GM18520 (cell line): ENCODE results near the gene PHF5A.
A peak's percentile ranks its signal among the peaks of the same experiment; 100 is the strongest.
"Not testable (repeated sequence)": the region's sequence is repeated elsewhere in the genome, so short reads cannot be mapped to it uniquely, and the experiment has no call there.

ENCODE experiments used
- ATAC-seq: cut with Tn5 transposase; IDR thresholded peaks from one replicate; pipeline ENCODE4 v1.9.1; 2021; ENCODE audit not compliant: unreplicated experiment

PHF5A gene

DNA sequence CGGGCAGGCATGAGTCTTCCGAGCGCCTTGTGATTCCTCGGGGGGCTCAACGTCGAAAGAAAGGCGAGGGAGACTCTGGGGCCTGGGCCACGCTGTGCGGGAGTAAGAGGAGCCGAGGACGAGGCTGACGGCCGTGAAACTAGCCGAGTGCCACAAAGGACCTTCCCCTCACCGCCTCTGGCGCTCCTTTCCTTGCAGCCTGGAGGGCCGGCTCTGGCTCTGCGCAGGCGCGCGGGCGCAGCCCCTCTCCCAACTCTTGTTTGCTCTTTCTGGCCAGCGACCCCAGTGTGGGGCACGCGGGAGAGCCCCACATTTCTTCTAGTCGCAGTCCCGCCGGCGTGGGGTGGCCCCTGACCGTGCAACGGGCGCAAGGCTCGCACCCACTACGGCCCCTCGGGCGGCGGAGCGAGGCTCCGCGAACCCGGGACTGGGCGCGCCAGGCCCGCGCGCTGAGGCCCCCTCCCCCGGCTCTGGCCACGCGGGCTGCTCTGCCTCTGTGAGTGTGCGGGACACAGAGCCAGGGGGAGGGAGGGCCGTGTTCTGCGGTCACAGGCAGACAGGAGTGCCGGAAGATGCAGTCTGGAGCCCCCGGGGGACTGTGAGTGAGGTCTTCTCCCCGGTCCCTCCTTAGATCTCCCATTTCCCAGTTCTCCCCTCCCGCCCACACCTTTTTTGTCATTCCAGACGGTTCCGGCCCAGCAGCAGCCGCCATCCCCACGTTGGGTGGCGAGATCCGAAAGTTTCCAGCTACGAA, 20.9 kb downstream of the PHF5A start:
- ATAC-seq = no peak

DNA sequence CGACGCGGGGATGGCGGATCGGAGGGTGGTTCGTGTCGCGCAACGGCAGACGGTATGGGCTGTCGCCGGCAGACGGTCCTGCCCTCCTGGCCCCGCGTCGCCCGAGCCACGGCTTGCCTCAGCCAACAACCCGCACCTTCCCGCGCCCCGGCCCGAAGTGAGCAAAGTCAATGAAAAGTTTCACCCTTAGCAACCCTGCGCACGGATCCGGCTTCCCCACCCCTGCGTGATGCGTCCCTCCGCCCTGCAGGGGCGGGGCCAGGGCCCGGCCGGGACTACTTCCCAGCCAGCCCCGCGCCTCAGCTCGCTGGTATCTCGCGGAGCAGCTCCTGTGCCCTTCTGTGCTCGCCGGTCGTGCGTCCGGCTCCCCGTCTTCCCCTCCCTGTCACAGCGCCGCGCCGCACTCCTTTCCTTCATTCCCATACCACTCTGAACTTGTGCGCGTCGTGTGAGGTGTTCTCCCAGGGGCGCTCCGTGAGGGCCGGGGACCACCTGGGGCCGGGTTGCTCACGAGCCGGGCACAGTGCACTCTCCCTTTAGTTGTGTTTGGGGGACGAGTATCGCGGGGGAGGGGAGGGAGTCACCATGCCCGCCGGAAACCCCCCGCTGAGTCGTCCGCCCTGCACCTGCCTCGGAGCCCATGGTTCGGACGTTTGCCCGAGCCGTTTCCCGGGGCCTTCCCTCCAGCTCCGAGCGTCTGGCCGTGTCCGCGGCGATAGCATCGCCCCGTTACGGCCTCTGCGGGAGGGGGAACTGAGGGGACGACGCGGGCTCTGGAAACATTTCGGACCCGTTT, 21.7 kb downstream of the PHF5A start, which contains the start of gene TOB2:
TSS of gene TOB2 (minus strand) at position 163 of the 796 bp plus-strand sequence. CDS start 9,456 bp downstream, outside the sequence.
- peak; percentile 46 for ATAC-seq

DNA sequence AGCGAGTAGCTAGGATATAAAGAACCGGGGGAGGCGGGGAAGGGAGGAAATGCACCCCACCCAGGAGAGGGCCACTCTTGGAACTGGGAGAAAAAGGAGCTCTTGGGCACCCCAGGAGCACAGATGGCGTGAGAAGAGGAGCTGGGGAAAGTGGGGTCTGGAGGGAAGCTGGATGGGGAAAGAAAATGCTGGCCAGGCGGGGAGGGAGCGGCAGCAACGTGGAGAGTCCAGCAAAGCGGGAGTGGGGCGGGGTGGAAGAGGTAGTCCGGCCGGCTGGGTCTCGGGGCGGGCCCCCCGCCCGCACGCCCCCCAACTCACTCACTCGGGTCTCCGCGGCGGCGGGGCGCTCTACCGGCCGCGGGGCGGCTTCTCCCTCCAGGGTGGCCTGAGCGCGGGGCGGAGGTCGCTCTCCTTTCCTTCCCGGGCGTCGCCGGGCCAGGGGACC, 22.4 kb downstream of the PHF5A start:
- ATAC-seq = no peak

DNA sequence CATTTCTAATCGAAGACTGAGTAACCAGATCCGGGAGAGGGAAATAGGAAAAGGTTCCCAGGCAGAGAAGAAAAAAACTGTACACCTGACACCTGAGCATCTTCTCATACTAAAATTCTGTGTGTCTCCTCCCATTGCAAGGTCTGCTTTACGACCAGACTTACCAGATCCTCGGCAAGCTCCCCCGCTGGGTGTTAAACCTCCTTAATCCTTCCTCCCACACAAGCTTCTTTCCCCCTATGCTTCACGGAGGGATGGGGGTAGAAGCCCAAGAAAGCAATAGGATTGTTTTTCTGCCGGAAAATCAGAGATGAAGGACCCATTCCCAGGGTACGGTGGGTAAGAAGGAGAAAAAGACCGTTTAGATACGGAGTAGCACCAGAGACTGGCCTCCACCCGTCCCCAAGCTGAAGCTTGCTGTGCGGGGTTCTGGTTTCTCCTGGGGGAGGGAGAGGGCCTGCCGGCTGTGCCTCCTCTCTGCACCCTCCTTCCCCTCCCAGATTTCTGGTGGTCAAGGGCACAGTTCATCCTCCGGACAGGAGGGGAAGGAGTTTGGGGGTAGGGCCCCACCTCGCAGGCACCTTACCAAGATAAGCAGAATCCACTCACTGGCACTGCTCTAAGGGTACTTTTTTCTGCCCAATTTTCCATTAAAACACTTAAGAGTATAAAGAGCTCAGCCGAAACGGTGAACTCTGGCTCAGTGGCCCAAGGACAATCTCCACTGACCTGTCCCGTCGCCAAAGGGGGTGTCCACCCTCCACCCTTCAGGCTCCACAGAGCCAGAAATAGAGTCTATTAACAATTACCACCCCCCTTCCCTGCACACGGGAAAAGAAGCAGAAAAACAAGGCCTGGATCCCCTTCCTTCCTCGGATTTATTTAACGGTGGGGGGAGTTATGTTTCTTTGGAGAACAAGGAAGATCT, 23.1 kb downstream of the PHF5A start:
- no peak for ATAC-seq

DNA sequence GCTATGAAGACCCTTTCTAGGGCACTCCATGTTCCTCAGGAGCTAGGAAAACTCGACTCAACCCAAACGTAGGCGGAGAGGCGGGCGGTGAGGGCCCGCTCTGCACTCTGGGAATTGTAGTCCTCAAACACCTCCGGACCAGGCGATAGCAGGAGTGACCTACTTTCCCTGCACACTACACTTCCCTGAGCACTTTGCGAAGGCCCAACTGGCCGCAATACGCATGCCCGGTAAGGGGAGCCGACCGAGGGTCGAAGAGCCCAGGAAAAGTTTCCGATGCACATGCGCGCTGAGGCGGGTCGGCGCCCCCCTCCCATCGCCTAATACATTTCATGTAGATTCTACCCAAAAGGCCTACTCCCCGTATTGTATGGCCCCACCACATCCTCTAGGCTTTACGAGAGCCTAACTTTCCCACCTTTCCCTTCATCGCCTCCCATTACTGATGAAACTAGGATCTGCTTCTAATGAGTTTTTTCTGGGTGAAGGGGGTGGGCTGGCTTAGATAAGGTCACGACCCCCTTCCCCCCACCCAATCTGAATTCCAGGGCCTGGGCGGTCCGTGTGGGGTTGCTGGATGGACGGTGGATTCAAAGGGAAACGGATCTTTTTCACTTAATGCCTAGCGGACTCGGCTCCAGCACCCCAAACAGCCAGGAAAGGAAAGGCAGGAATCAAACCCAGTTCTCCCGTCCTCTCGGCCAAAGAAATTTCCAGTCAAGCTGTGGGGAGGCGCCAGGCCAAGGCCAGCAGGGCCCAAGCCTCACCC, 23.9 kb downstream of the PHF5A start:
- peak; percentile 38 for ATAC-seq

DNA sequence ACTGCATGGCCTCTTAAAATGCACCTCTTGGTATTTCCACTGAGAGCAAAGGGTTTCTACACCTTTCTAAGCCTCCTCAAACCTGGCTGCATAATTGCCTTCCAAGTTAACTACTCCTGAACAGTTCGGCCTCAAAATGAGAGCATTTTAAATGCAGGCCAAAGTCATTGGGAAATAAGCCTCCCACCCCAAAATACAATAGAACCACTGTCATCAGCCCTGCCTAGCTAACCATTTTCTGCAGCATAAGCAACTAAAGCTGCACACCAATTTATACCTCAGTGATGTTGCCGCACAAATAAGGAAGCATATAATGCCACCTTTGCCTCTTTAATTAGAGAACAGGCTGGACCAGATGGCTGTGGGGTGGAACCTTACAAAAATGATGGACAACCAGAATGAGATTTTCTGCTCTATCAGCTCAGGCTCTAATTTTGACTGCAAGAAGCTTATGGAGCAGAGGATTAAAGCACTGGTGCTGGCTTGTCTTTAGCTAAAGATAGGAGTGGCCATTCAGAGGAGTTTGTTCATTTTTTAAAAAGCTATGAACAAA, 26.2 kb downstream of the PHF5A start:
- ATAC-seq = no peak

DNA sequence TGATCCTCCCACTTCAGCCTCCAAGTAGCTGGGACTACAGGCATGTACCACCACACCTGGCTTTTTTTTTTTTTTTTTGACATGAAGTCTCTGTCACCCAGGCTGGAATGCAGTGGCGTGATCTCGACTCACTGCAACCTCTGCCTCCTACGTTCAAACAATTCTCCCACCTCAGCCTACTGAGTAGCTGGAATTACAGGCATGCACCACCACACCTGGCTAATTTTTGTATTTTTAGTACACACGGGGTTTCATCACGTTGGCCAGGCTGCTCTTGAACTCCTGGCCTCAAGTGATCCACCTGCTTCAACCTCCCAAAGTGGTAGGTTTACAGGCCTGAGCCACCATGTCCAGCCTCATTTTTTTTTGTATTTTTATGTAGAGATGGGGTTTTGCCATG, 28.0 kb downstream of the PHF5A start:
- not testable (repeated sequence) for ATAC-seq

DNA sequence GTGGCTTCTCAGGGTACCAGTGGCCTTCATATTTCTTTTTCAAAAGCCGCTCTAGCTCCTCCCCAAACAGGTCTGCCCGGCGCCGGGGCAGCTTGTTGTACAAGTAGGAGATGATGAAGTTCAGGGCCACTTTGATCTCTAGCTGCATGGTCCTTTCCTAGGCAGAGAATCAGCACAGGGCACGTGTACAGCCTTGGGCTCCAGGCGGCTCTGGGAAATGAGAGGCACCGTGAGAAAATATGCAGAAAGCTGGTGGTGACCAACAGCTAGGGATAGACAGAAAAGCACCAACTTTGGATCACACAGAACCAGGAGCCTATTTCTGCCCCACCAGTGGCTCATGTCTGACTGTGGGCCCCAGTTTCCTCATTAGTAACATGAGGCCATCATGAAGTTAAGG, 31.3 kb downstream of the PHF5A start:
- ATAC-seq = no peak

DNA sequence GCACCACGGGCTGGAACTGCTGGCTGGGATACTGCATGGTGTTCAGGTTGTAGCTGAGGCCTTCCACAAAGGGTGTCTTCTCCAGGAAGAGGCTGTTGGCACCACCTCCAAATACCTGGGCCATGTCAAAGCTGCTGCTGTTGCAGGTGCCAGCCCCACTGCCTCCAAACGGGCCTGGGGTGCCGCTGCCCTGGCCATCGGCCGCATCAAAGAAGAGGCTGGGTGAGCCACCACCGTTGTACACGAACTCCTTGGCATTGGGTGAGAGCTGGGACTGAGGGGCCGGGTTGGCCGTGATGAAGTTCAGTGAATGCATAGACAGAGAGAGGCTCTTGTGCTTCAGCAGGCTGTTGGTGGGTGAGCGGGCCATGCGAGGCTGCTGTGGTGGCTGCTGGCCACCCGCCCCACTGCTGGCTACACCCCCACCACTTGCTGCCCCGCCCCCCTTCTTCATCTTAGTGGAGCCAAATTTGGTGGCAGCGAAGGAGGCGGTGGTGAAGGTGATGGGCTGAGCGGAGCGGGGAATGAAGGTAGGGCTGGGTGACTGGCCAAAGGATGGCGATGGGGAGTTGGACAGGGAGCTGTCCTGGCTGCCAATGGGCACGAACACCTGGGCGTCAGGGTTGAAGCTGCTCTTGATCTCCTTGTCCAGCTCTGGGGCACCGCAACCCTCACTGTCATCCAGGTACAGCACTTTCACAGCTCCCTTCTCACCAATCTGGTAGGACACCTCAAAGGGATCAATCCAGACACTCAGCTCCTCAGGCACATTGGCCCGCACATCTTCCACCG, 32.0 kb downstream of the PHF5A start:
- no peak for ATAC-seq

DNA sequence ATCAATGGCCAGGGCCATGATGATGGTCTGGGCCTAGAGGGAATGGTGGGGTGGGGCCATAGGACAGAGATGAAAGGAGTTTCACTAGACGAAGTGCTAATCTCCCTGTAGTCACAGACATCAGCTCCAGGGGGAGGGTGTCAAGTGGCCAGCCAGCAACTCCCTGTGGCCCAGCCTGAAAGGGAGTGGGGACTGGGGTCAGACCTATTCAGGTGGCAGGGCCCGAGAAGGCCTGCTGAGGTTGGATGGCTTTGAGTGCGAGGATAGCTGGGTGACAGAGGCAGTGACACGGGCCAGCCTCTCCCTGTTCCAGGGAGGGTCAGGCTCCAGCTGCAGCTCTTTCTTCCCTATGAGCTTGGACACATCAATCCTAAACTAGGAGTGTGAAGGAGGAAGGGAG, 32.9 kb downstream of the PHF5A start:
- ATAC-seq = no peak

DNA sequence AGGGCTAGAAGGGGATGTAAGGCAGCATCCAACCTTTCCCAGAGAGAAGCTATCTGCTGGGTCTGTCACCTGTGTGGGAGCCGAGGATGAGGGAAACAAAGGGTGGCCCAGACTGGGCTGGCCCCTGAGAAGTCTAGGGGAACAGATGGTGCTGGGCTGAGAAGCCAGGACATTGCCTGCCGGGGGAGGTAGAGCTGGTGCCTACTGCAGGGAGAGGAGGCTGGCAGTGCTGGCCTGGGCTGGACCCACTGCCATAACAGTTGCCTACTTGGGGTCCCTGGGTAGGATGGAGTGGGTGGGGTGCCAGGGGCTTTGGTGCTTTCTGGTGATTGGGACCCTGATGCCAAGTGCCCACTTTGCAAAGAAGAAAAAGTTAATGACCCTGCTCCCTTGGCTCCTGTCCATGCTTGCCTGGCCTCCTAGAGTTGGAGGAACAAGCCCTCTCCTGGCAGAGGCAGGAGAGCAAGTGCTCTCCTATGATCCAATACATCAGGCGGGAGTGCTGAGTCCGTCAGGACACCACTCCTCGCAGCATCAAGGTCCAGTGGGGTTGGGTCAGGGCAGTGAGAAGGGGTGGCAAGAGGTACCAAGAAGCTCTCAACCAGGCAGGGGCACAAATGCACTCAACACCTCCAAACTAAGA, 34.0 kb downstream of the PHF5A start:
- not testable (repeated sequence) for ATAC-seq

DNA sequence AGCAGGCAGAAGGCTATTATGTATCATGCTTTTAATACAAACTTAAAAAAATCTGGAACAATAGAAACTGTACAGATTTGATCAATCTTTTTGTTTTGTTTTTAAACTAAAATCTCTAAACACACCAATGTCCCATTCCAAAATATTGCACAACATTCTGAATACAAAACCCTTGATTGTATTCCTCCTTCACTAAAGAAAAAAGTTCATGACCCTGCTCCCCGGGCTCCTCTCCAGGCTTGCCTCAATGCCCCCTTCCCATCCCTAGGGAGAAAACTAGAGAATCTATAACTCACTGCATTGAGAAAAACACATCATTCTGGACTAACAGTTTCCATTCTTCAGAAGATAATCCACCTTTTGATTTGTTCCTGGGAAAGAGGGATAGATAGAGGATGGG, 35.0 kb downstream of the PHF5A start:
- not testable (repeated sequence) for ATAC-seq

DNA sequence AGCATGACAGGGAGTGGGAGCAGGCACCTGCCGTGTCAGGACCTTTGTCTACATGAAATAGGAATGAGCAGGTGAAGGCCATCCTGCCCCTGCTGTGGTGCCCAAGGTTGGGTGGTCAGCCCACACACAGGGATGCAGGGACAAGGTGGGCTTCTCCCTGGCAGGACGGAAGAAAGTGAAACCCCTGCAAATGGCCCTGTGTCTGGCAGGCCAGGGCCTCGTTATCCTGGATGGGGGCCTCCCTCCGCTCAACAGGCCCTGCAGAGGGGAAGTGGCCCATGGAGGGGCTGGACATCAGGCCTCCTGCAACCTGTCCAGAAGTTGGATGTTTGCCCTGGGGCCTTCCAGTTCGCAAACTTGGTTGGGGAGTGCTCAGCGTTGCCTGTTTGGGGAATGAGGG, 36.8 kb downstream of the PHF5A start:
- no peak for ATAC-seq

DNA sequence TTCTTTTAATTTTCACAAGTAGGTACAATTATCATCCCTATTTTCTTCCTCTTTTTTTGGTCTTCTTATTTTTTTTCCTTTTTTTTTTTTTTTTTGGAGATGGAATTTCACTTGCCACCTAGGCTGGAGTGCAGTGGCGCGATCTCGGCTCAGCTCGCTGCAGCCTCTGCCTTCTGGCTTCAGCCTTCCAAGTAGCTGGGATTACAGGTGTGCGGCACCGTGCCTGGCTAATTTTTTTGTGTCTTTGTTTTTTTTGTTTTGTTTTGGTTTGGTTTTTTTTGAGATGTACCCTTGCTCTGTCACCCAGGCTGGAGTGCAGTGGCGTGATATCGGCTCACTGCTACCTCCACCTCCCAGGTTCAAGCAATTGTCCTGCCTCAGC, 38.5 kb downstream of the PHF5A start:
- ATAC-seq = no peak

DNA sequence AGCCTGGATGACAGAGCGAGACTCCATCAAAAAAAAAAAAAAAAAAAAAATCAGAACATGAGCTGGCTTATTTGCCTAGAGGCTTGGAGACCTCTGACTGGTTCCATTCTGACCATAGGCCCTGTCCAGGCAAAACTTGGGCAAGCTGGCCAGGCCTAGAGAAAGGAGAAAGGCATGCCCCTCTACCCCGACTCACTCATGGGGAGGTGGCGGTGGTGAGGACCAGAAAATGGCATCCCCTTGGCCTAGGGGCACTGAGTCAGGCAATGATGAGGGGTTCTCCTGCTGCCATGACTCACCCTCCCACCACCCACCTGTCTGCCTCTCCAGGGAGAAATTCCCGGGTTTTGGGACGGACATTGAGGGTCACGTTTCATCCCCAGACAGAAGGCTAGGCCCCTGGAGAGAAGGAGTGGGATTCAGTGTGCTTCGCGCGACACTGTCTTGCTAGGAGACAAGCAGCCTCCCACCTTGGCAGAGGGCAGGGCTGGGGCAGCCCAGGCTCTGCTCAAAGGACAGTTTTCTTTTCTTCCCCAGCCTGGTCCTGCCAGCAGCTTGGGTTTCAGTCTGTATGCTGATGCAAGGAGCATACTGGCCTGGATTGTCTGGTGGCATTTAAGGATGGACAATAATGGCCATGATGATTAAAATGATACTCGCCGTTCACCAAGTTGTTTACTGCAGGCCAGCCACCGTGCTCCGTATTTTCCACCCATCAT, 39.1 kb downstream of the PHF5A start:
- ATAC-seq = no peak

DNA sequence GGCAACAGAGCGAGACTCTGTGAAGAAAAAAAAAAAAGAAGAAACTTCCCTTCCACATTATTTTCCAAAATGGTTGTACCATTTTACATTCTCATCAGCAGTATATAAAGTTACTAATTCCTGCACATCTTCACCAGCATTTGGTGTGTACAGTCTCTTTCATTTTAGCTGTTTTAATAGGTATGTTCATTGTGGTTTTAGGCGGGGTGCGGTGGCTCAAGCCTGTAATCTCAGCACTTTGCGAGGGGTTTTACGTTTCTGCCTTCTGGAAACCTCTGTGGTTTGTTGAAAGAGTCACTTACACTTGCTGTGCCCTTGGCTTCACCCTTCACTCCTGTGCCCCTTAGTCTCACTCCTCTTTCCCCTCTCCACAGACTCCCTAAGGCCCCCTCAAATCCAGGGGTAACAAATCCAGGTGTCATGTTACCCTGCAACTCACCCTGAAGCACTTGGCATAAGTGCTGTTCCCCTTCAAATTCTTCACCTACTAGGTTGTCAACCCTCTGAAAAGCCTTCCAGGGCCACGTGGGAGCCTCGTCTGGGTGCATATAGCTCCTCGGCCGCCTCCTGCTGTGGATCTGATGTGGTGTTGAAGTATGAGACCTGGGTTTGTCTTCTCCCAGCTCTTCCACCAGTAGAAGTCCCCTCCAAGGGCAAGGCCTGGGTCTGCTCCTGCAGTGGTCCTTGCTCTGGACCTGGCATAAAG, 42.7 kb downstream of the PHF5A start:
- no peak for ATAC-seq

DNA sequence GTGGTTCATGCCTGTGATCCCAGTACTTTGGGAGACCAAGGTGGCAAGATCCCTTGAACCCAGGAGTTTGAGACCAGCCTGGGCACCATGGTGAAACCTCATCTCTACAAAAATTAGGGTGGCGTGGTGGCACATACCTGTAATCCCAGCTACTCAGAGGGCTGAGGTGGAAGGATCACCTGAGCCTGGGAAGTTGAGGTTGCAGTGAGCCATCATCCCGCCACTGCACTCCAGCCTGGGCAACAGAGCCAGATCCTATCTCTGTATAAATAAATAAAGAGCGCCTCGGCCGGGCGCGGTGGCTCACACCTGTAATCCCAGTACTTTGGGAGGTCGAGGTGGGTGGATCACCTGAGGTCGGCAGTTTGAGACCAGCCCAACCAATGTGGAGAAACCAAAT, 49.8 kb downstream of the PHF5A start:
- no peak for ATAC-seq
